GM12872 (cell line): ENCODE results near the gene PIK3R1.

Source experiments
- TF ChIP-seq, protein P1 (sequence below): IDR thresholded peaks from 3 replicates; pipeline ENCODE4 v1.5.1; 2011; ENCODE audit warnings: low read depth, mild to moderate bottlenecking, low read length, moderate library complexity; ENCODE audit not compliant: insufficient read depth

PIK3R1 gene

DNA sequence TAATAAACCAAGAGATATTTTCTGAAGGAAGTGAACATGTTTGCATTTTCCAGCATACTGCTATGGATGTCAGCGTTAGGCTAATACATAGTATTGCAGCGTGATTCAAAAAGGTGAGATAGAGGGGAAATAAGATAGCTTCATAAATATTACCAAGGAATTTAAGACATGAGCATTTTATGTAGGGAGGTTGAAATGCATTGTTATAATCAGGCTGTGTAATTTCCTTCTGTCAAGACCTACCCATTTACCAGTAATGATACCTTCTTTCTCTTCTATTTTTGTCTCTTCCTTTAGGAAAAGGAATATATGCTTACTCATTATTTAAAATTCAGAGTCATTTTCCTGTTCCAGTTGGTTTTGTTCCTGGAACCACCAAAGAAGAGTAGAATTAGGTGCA, 33.3 kb downstream of the PIK3R1 start:
- TF ChIP-seq, protein P1, sequence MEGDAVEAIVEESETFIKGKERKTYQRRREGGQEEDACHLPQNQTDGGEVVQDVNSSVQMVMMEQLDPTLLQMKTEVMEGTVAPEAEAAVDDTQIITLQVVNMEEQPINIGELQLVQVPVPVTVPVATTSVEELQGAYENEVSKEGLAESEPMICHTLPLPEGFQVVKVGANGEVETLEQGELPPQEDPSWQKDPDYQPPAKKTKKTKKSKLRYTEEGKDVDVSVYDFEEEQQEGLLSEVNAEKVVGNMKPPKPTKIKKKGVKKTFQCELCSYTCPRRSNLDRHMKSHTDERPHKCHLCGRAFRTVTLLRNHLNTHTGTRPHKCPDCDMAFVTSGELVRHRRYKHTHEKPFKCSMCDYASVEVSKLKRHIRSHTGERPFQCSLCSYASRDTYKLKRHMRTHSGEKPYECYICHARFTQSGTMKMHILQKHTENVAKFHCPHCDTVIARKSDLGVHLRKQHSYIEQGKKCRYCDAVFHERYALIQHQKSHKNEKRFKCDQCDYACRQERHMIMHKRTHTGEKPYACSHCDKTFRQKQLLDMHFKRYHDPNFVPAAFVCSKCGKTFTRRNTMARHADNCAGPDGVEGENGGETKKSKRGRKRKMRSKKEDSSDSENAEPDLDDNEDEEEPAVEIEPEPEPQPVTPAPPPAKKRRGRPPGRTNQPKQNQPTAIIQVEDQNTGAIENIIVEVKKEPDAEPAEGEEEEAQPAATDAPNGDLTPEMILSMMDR = no peak

DNA sequence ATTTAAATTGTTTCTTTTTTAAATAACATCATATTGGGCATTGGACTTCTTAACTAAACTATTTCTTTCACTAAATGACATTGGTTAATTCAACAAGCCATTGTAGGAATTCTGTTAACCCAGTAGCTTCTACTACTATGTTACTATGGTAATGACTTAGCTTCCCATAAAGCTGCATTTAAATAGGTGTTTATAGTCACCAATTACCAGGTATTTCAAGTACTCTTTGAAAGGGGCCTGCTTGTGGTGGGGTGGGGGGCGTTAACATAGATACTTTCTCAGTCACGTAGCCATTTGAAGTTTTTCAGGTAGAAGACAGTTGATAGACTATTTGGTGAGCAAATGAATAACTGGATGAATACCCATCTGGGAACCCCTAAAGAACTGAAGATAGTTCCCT, 34.0 kb downstream of the PIK3R1 start:
- TF ChIP-seq, protein P1 = no peak

DNA sequence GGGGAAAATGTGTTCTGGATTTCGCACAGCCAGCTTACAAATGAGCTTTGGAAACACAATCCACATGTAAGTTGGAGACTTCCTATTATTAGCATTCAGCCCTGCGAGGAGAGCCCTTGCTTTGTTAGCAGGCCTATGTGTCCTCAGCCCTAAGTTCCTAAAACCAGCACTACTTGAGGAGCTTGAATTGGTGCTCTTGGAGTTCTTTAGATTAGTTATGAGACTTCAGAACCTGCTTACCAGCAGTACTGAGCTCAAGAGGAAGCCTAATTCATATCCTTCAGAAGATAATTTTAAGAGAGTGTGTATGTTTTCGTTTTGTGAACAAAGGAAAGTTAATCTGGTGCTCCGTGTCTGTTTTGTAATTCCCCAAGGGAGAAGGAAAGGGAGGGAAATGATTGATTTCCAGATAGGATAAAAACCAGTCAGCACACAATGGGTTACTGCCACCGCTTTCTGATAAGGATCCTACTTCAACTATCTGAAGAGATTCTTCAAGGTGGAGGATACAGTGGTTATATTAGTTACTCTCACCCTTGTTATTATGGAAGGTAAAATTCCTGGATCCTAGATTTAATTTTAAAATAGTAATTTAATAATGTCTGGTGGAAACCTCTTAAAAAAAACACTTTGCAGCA, 35.2 kb downstream of the PIK3R1 start:
- TF ChIP-seq, protein P1 = no peak

DNA sequence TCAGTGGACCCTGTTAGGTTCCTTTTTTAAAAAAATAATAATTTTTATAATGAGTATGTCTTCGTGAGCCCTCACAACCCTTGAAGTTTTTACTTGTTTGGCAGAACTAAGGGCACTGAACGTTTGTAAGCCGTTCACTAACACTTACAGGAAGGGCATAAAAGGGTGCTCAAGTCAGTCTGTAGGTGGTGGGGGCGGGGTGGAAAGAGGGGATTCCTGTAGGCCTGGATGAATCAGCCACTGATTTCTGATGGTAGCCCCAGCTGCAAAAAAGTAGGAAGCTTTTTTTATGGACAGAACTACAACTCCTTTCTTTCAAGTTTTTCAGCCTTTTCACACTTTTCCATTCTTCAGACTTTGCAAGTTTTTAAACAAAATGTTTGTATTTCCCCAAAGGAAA, 35.8 kb downstream of the PIK3R1 start:
- TF ChIP-seq, protein P1 = no peak

DNA sequence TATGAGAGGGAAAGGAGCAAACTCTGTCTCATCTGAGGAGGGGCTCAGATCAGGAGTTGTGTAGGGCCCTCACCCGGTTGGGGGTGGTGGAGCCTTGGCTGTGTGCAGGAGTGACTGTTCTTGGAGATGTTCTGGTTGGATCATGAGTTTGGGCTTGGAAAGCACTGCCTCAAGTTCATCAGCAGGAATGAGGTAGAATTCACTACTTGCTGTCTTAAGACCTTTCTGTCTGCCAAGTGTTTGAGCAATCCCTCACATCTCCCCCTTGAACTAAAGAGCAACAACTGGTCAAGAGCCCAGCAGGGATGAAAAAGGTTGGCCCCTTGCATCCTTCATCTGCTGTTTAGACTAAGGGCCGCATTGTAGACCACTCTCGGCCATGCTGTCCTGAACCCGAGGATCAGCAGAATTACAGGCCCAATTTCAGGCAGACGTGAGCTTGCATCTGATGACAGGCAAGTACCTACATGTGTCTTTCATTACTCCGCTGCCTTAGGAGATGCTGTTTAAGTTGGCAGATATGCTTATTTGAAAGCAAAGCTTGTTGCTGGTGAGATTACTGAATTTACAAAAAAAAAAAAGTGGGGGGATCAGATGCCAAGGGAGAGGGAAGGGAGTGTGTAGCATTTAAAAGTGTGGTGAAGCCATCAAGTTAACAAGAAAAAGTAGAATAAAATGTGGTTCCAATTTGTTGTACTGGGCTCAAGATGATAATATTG, 36.4 kb downstream of the PIK3R1 start:
- TF ChIP-seq, protein P1 = no peak

DNA sequence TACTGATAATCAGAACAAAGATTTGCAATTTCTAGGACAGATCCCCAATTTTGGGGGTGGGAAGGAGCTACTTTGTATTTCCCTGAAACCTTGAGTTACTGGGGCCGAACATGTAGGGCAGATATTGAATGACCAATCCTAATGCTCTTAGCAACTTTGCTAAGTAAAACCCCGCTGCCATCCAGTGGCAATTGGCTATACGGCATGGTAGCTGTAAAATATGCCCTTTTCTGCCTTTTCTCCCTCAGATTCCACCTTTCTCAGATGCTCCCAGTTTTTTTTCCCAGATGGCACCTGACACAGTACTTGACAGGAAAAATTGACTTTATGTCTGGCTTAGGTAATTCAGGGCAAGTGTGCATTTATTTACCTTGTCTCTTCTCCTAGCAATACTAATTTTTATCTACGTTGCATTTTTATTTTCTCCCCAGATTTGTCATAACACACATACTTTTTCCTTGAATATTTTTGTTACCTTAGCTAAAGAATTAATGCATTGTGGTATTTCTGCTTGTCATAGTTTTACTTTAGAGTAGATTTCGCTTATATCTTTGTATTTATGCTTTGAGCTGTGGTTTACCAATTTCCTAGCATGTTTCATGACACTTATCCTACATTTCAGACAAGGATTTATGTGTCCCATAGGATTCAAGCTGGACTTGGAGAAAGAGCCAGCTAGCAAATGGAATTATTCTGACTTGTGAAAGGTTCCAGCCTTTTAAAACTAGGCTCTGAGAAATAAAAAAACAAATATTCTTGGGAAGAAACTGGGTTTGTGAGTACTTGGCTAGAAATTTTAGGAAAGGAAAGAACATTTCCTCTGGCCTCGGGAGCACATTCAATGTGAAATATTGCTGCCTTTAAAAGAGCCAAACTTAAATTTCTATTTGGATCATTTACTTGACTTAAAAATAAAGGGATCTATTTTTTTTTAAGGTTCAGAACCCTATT, 37.4 kb downstream of the PIK3R1 start:
- TF ChIP-seq, protein P1 = peak; percentile 77
